Measurements from ENCODE around the gene ABCA7. TPM values are rescaled to one million over a fixed set of nuclear protein-coding genes. Genes with fewer than 3 reads are reported as not detected.

The ABCA7 gene
- total RNA-seq, 1 donor from 2014 or later, result 110 TPM

GRCh38 chr19:1000591-1001537 lies 39.0 kb upstream of the ABCA7 start:
- Mint-ChIP-seq H3K27ac (ENCODE audit: unreplicated experiment) (no peak overlapping the region), H3K4me1 (ENCODE audit: low read depth, unreplicated experiment) (peaks cover 3% of the 10 kb centered on the region), H3K27me3 (ENCODE audit: unreplicated experiment) (peaks cover 19% of the 10 kb centered on the region), H3K9me3 (ENCODE audit: unreplicated experiment) (peaks cover 11% of the 10 kb centered on the region), H3K4me3 (ENCODE audit: unreplicated experiment) (no peak overlapping the region), H3K36me3 (ENCODE audit: unreplicated experiment) (no peaks in the 10 kb centered on the region)
- DNase-seq, result peak; percentile 55
- TF ChIP-seq, protein P1, sequence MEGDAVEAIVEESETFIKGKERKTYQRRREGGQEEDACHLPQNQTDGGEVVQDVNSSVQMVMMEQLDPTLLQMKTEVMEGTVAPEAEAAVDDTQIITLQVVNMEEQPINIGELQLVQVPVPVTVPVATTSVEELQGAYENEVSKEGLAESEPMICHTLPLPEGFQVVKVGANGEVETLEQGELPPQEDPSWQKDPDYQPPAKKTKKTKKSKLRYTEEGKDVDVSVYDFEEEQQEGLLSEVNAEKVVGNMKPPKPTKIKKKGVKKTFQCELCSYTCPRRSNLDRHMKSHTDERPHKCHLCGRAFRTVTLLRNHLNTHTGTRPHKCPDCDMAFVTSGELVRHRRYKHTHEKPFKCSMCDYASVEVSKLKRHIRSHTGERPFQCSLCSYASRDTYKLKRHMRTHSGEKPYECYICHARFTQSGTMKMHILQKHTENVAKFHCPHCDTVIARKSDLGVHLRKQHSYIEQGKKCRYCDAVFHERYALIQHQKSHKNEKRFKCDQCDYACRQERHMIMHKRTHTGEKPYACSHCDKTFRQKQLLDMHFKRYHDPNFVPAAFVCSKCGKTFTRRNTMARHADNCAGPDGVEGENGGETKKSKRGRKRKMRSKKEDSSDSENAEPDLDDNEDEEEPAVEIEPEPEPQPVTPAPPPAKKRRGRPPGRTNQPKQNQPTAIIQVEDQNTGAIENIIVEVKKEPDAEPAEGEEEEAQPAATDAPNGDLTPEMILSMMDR (IDR thresholded peaks at IDR 0.05; ENCODE audit: partially characterized antibody, unreplicated experiment), result no peak

- H3K4me3 Mint-ChIP-seq (ENCODE audit: unreplicated experiment), result no peak overlapping the region
- H3K27me3 Mint-ChIP-seq (ENCODE audit: unreplicated experiment), result peaks cover 22% of the 10 kb centered on the region
Observed at GRCh38 chr19:1001538-1002166, 38.3 kb upstream of the ABCA7 start.

GRCh38 chr19:1002600-1002999 lies 37.3 kb upstream of the ABCA7 start:
- H3K4me3 Mint-ChIP-seq (ENCODE audit: unreplicated experiment), result no peak overlapping the region
- H3K27ac Mint-ChIP-seq (ENCODE audit: unreplicated experiment), result peak overlapping the region; percentile 40
- TF ChIP-seq, protein P1 (IDR thresholded peaks at IDR 0.05; ENCODE audit: partially characterized antibody, unreplicated experiment), result no peak
- H3K36me3 Mint-ChIP-seq (ENCODE audit: unreplicated experiment), result no peaks in the 10 kb centered on the region
- H3K4me1 Mint-ChIP-seq (ENCODE audit: low read depth, unreplicated experiment), result peaks cover 3% of the 10 kb centered on the region
- no peak for DNase-seq
- H3K9me3 Mint-ChIP-seq (ENCODE audit: unreplicated experiment), result peaks cover 11% of the 10 kb centered on the region
- peaks cover 22% of the 10 kb centered on the region for H3K27me3 Mint-ChIP-seq (ENCODE audit: unreplicated experiment)

More at GRCh38 chr19:1001538-1002166, 38.3 kb upstream of the ABCA7 start:
- DNase-seq, result peak; percentile 83
- peaks cover 3% of the 10 kb centered on the region for H3K4me1 Mint-ChIP-seq (ENCODE audit: low read depth, unreplicated experiment)
- peaks cover 11% of the 10 kb centered on the region for H3K9me3 Mint-ChIP-seq (ENCODE audit: unreplicated experiment)
- H3K27ac Mint-ChIP-seq (ENCODE audit: unreplicated experiment), result no peak overlapping the region
- no peaks in the 10 kb centered on the region for H3K36me3 Mint-ChIP-seq (ENCODE audit: unreplicated experiment)
- TF ChIP-seq, protein P1 (IDR thresholded peaks at IDR 0.05; ENCODE audit: partially characterized antibody, unreplicated experiment), result peak; percentile 92

- H3K27ac Mint-ChIP-seq (ENCODE audit: unreplicated experiment), result no peak overlapping the region
- peak; percentile 16 for DNase-seq
- peaks cover 11% of the 10 kb centered on the region for H3K9me3 Mint-ChIP-seq (ENCODE audit: unreplicated experiment)
- H3K27me3 Mint-ChIP-seq (ENCODE audit: unreplicated experiment), result peaks cover 17% of the 10 kb centered on the region
- TF ChIP-seq, protein P1 (IDR thresholded peaks at IDR 0.05; ENCODE audit: partially characterized antibody, unreplicated experiment), result no peak
- no peaks in the 10 kb centered on the region for H3K36me3 Mint-ChIP-seq (ENCODE audit: unreplicated experiment)
- peaks cover 3% of the 10 kb centered on the region for H3K4me1 Mint-ChIP-seq (ENCODE audit: low read depth, unreplicated experiment)
- H3K4me3 Mint-ChIP-seq (ENCODE audit: unreplicated experiment), result no peak overlapping the region
Observed at GRCh38 chr19:1003283-1003682, 36.6 kb upstream of the ABCA7 start.
